SK-N-SH treated with all-trans-retinoic acid at 6 μM for 48 hours (cell line): ENCODE measurements around the gene NPBWR2.

Source experiments
- ATAC-seq: fragments of 200-7000 bp; cut with Tn5 transposase; 3 replicates; pipeline ENCODE4 v1.9.1; 2020; ENCODE audit warnings: mild to moderate bottlenecking, moderate library complexity
- ARNTL ChIP-seq: fragments of 450-650 bp; formaldehyde crosslinking; IDR thresholded peaks from 2 replicates; pipeline ENCODE4 v1.5.0; 2020; ENCODE audit warnings: low read depth, mild to moderate bottlenecking, moderate library complexity, borderline replicate concordance
- CREB5 ChIP-seq: fragments of 250-450 bp; sonication (Bioruptor Pico); IDR thresholded peaks from 2 replicates; pipeline ENCODE4 v1.5.1; 2020; ENCODE audit warnings: low read depth, mild to moderate bottlenecking, moderate library complexity
- CSDC2 ChIP-seq: fragments of 250-450 bp; sonication (Bioruptor Pico); IDR thresholded peaks from 2 replicates; pipeline ENCODE4 v1.5.0; 2020; ENCODE audit warnings: mild to moderate bottlenecking, moderate library complexity
- CSRNP3 ChIP-seq: fragments of 250-450 bp; sonication (Bioruptor Pico); IDR thresholded peaks from 2 replicates; pipeline ENCODE4 v1.5.1; 2021; ENCODE audit warnings: mild to moderate bottlenecking, moderate library complexity
- ESRRG ChIP-seq: fragments of 250-450 bp; sonication (Bioruptor Pico); IDR thresholded peaks from 2 replicates; pipeline ENCODE4 v1.6.1; 2021; ENCODE audit warnings: mild to moderate bottlenecking
- GLIS3 ChIP-seq: fragments of 250-450 bp; sonication (Bioruptor Pico); IDR thresholded peaks from 2 replicates; pipeline ENCODE4 v1.5.0; 2020; ENCODE audit warnings: mild to moderate bottlenecking, moderate library complexity
- ISL1 ChIP-seq: fragments of 250-450 bp; sonication (Bioruptor Pico); IDR thresholded peaks from 2 replicates; pipeline ENCODE4 v2.1.2; 2022; ENCODE audit warnings: mild to moderate bottlenecking, moderate library complexity
- OSR1 ChIP-seq: fragments of 250-450 bp; sonication (Bioruptor Pico); IDR thresholded peaks from 2 replicates; pipeline ENCODE4 v1.8.0; 2022; ENCODE audit warnings: moderate library complexity, mild to moderate bottlenecking, inconsistent platforms
- PATZ1 ChIP-seq: fragments of 250-450 bp; sonication (Bioruptor Pico); IDR thresholded peaks from 2 replicates; pipeline ENCODE4 v1.8.0; 2020; ENCODE audit warnings: mild to moderate bottlenecking, moderate library complexity, borderline replicate concordance
- POU6F1 ChIP-seq: fragments of 250-450 bp; sonication (Bioruptor Pico); IDR thresholded peaks from 2 replicates; pipeline ENCODE4 v1.8.0; 2021; ENCODE audit warnings: low read depth, mild to moderate bottlenecking, moderate library complexity, borderline replicate concordance
- PPARA ChIP-seq: fragments of 250-450 bp; sonication (Bioruptor Pico); IDR thresholded peaks from 2 replicates; pipeline ENCODE4 v1.5.0; 2020; ENCODE audit warnings: mild to moderate bottlenecking, borderline replicate concordance
- RARB ChIP-seq: fragments of 250-450 bp; sonication (Bioruptor Pico); IDR thresholded peaks from 2 replicates; pipeline ENCODE4 v1.8.0; 2021; ENCODE audit warnings: mild to moderate bottlenecking, moderate library complexity
- SNAI2 ChIP-seq: fragments of 250-450 bp; sonication (Bioruptor Pico); IDR thresholded peaks from 2 replicates; pipeline ENCODE4 v1.5.0; 2020; ENCODE audit warnings: mild to moderate bottlenecking, moderate library complexity
- TCF4 ChIP-seq: fragments of 250-450 bp; sonication (Bioruptor Pico); IDR thresholded peaks from 2 replicates; pipeline ENCODE4 v1.8.0; 2021; ENCODE audit warnings: mild to moderate bottlenecking, moderate library complexity, borderline replicate concordance
- TOX ChIP-seq: fragments of 250-450 bp; sonication (Bioruptor Pico); IDR thresholded peaks from 2 replicates; pipeline ENCODE4 v1.8.0; 2021; ENCODE audit warnings: mild to moderate bottlenecking, moderate library complexity, borderline replicate concordance
- TSHZ2 ChIP-seq: fragments of 250-450 bp; sonication (Bioruptor Pico); IDR thresholded peaks from 2 replicates; pipeline ENCODE4 v1.5.0; 2020; ENCODE audit warnings: mild to moderate bottlenecking, moderate library complexity
- ZFP3 ChIP-seq: fragments of 250-450 bp; sonication (Bioruptor Pico); IDR thresholded peaks from 2 replicates; pipeline ENCODE4 v1.5.0; 2020; ENCODE audit warnings: mild to moderate bottlenecking, moderate library complexity
- ZFP30 ChIP-seq: fragments of 450-650 bp; formaldehyde crosslinking; IDR thresholded peaks from 2 replicates; pipeline ENCODE4 v1.5.0; 2022; ENCODE audit warnings: mild to moderate bottlenecking, moderate library complexity
- ZNF565 ChIP-seq: fragments of 450-650 bp; formaldehyde crosslinking; conservative IDR thresholded peaks from 2 replicates; pipeline ENCODE4 v1.5.0; 2020; ENCODE audit warnings: low read depth, mild to moderate bottlenecking, moderate library complexity
- ZNF70 ChIP-seq: fragments of 450-650 bp; formaldehyde crosslinking; IDR thresholded peaks from 2 replicates; pipeline ENCODE4 v1.5.0; 2020; ENCODE audit warnings: mild to moderate bottlenecking, moderate library complexity

The NPBWR2 gene

GRCh38 chr20:64062276-64062595 is 45.1 kb downstream of the NPBWR2 start:
- TF ChIP-seq TOX (CRISPR knock-in tag) = no peak
- TF ChIP-seq ZNF565 = no peak
- TF ChIP-seq OSR1 (CRISPR knock-in tag) = no peak
- ATAC-seq = no peak

- no peak for ATAC-seq
These were observed 48.8 kb downstream of the NPBWR2 start for GRCh38 chr20:64058536-64058935.

GRCh38 chr20:64057628-64058498 is 49.5 kb downstream of the NPBWR2 start:
- no peak for TF ChIP-seq PPARA
- peak; percentile 83 for ATAC-seq

More at GRCh38 chr20:64058536-64058935, 48.8 kb downstream of the NPBWR2 start:
- no peak for TF ChIP-seq POU6F1
- TF ChIP-seq TCF4 (CRISPR knock-in tag) = no peak
- TF ChIP-seq, all 23 proteins: peak for 0

GRCh38 chr20:64056889-64057627 is 50.3 kb downstream of the NPBWR2 start:
- TF ChIP-seq RARB (CRISPR knock-in tag) (no peak), GLIS3 (CRISPR knock-in tag) (no peak), PPARA (no peak), ZFP3 (no peak), CREB5 (no peak), TOX (CRISPR knock-in tag) (no peak), ZNF565 (no peak), ESRRG (no peak), CSRNP3 (CRISPR knock-in tag) (no peak)
- ATAC-seq = no peak

- no peak for ATAC-seq
- TF ChIP-seq ARNTL (CRISPR knock-in tag) (no peak), RARB (CRISPR knock-in tag) (no peak), ZFP30 (CRISPR knock-in tag) (no peak), PATZ1 (CRISPR knock-in tag) (no peak), ISL1 (CRISPR knock-in tag) (no peak), SNAI2 (CRISPR knock-in tag) (no peak), ZNF565 (no peak), CSRNP3 (CRISPR knock-in tag) (no peak), CSDC2 (CRISPR knock-in tag) (no peak), TSHZ2 (CRISPR knock-in tag) (no peak), POU6F1 (no peak), ZNF70 (CRISPR knock-in tag) (no peak)
- TF ChIP-seq, all 23 proteins: peak for 0
These were observed 50.8 kb downstream of the NPBWR2 start for GRCh38 chr20:64056639-64056888.
